LHCN-M2 (cell line): Measurements from ENCODE around the gene TTPAL. TPM values are rescaled to one million over a fixed set of nuclear protein-coding genes. Genes with fewer than 3 reads are reported as not detected.

Experiments used
- DNase-seq: peaks from one replicate; pipeline ENCODE4 v3.0.0-alpha.2; 2012; ENCODE audit warnings: low read depth
- polyA plus RNA-seq: library from polyadenylated mRNA; unstranded; fragments of >200 nt; gene quantifications from one replicate; pipeline ENCODE4 v1.2.1, GENCODE V29; 2012; ENCODE audit warnings: missing spikeins
- total RNA-seq: library from RNA; depleted of rRNA; stranded (reverse); fragments of >200 nt; gene quantifications from 2 replicates; pipeline ENCODE4 v1.2.3, GENCODE V29; 2014; rRNA removed

The TTPAL gene, protein sequence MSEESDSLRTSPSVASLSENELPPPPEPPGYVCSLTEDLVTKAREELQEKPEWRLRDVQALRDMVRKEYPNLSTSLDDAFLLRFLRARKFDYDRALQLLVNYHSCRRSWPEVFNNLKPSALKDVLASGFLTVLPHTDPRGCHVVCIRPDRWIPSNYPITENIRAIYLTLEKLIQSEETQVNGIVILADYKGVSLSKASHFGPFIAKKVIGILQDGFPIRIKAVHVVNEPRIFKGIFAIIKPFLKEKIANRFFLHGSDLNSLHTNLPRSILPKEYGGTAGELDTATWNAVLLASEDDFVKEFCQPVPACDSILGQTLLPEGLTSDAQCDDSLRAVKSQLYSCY
- 19.9 and 20.6 TPM in 2 replicates for total RNA-seq
- polyA plus RNA-seq, result 7.3 TPM

DNA sequence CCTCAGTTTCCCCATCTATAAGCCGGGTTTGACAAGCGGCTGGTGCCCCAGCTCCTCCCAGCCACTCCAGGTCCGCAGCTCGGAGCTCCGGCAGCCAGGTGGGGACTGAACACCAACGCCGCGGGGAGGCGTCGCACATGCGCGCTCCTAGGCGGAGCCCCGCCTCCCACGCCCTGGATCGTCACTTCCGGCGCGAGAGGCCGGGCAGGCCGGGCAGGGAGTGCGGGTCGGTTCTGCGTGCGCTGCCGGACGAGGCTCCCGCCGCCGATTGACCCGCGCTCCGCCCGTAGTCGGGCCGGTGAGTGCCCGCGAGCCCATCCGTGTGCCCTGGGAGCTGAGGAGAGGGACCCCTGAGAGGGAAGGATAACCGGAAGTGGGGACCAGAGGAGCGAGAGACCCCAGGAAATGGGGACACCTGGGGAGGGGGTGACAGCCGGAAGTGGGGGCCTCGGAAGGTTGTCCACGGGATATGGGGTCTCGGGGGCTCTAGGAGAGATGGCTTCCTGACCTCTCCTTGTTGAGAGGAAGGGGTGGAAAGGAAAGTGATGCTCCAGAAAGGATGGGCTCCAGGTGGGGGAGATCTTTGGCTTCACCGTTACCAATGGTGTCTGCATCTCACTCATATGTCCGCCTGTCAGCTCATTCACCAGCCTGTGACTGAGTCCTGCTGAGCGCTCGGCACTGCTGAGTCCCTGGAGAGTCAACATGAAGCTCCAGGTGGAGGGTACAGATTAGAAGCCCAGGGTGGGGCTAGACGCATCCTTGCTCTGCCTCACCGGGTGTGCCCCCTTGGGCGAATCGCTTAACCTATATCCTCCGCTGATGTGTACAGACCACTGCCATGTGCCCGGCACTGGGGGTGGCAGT lies at the start of gene TTPAL:
TTPAL (plus strand) TSS at position 181 of the 867 bp plus-strand sequence. CDS start 4,126 bp downstream, outside the sequence.
- peak; percentile 79 for DNase-seq

DNA sequence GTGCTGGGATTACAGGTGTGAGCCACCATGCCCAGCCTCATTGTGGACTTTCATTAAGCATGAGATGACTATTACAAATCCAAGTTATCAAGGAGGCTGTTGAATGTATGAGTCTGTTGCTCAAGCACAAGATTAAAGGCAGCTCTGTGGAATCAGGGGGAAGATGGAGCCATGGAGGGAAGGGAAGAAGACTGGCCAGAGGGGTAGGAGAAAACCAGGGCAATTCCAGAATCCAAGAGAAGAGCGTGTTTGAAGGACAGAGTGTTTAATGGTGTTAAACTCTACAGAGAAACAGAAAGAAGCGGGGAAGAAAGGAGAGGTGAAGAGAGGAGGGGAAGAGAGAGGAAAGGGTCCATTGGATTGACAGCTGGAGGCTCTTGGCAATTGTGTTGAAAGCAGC lies 49.8 kb upstream of the TTPAL start:
- DNase-seq, result no peak

DNA sequence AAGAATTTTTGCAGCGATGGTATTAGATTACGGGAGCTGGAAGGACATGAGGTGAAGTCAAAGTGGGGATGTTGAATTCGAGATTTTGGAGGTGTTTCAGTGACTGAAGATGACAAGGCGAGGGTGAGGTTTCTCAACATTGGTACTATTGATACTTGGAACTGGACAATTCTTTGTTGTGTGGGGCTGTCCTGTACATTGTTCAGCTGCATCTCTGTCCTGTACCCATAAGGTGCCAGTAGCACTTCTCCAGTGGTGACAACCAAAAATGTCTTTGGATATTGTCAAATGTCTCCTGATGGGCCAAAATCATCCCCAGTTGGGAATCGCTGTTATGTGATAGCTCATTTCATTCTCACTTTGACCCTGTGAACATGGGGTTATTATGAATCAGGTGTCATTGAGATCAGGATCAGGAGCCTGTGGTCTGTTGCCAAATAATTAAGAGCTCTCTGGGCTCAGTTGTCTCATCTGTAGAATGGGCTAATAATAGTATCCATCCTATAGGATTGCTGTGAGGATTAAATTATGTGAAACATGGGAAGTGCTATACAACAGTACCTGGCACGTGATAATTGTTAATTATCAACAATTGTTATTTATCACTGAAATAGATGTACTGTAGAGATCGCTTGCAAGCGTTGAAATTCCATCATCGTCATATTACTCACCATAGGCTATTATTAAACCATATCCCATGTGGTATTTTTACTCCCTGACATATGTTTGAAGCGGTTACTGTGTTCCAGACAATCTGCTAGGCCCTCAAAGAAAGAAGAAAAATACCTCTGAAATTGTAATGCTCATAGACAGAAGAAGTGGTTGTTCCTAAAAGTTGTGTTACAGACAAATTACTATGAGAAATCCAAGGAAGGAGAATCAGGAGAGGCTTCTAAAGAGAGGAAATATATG lies 48.5 kb upstream of the TTPAL start:
- DNase-seq, result no peak

DNA sequence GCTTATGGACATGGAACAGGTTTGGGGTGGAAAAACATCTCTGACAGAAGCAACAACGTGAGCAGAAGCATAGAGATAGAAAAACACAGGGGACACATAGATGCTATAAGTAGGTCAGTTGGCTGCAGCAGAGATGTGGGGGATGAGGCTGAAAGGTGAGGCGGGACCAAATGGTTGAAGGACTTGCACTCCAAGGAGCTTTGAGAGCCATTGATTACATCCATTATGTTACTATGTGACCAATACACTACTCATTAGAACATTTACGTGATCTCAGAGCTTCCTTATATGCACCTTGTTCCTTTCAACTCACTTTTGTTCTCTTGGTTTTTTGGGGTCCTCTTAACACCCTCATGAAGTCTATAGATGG lies 47.9 kb upstream of the TTPAL start:
- DNase-seq, result no peak

DNA sequence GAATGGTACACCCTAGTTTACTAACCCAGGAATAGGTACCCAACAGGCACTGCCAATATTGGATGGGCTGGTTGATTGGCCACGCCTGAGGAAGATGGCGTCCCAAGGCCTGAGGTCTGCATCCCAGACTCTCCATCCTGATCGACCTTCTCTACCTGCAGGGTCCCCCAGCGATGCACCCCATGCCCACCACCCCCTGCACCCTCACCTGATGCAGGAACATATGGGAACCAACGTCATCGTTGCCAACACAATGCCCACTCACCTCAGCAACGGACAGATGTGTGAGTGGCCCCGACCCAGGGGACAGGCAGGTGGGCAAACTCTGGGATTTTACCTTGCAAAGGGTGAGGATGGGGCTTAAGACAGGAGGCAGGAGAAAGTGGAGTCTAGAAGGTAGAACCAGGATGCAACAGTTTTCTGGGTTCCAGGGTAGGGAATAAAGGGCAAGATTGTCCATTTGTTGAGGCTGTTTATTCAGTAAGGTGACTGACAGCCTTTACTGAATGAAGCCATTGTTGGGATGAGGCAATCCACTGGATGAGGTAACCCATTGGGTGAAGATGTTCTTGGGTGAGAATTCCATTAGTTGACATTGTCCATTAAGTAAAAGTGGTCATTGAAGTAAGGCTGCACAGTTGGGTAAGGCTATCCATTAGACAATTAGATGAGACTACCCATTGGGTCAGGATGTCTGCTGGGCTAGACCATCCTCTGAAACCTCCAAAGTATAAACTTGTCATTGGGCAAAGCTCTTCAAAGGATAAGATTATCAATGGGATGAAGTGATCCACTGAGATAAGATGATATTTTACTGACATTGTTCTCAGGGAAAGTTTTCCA lies 47.3 kb upstream of the TTPAL start:
- no peak for DNase-seq

DNA sequence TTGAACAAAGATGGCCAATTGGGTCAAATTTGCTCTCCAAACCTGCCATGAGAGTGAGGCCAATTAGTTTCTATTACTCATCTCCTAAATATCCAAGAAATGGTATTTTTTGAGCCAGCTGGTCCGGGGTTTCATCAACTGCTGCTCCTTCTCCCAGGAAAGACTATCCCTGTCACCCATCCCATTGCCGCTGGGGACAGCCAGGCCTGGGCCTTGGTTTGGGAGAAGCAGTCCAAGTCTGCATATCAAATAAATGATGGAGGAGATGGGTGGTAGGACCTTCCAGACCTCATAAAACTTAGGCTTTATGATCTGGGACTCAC lies 46.7 kb upstream of the TTPAL start:
- peak; percentile 16 for DNase-seq

DNA sequence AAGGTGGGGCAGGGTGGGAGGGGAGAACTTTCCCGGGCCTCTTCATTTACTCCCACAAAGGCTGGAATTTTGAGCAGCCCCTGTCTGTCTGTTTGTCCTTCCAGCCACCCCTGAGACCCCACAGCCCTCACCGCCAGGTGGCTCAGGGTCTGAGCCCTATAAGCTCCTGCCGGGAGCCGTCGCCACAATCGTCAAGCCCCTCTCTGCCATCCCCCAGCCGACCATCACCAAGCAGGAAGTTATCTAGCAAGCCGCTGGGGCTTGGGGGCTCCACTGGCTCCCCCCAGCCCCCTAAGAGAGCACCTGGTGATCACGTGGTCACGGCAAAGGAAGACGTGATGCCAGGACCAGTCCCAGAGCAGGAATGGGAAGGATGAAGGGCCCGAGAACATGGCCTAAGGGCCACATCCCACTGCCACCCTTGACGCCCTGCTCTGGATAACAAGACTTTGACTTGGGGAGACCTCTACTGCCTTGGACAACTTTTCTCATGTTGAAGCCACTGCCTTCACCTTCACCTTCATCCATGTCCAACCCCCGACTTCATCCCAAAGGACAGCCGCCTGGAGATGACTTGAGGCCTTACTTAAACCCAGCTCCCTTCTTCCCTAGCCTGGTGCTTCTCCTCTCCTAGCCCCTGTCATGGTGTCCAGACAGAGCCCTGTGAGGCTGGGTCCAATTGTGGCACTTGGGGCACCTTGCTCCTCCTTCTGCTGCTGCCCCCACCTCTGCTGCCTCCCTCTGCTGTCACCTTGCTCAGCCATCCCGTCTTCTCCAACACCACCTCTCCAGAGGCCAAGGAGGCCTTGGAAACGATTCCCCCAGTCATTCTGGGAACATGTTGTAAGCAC lies 46.0 kb upstream of the TTPAL start:
- DNase-seq, result no peak

DNA sequence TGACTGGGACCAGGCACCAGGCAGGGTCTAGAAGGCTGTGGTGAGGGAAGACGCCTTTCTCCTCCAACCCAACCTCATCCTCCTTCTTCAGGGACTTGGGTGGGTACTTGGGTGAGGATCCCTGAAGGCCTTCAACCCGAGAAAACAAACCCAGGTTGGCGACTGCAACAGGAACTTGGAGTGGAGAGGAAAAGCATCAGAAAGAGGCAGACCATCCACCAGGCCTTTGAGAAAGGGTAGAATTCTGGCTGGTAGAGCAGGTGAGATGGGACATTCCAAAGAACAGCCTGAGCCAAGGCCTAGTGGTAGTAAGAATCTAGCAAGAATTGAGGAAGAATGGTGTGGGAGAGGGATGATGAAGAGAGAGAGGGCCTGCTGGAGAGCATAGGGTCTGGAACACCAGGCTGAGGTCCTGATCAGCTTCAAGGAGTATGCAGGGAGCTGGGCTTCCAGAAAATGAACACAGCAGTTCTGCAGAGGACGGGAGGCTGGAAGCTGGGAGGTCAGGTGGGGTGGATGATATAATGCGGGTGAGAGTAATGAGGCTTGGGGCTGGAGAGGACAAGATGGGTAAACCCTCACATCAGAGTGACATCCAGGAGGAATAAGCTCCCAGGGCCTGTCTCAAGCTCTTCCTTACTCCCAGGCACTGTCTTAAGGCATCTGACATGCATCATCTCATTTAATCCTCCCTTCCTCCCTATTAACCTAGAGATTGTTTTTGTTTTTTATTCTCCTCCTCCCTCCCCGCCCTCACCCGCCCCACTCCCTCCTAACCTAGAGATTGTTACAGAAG lies 45.2 kb upstream of the TTPAL start:
- DNase-seq, result no peak

DNA sequence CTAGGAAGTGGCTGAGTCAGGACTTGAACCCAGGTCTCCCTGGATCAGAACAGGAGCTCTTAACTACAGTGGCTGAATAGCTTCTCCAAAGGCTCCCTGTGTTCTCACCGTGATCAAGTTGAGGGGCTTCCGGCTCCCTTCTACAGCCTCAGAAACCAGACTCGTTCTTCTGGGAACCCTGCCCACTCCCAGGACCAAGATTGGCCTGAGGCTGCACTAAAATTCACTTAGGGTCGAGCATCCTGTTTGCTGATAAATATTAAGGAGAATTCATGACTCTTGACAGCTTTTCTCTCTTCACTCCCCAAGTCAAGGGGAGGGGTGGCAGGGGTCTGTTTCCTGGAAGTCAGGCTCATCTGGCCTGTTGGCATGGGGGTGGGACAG lies 44.6 kb upstream of the TTPAL start:
- DNase-seq, result no peak

DNA sequence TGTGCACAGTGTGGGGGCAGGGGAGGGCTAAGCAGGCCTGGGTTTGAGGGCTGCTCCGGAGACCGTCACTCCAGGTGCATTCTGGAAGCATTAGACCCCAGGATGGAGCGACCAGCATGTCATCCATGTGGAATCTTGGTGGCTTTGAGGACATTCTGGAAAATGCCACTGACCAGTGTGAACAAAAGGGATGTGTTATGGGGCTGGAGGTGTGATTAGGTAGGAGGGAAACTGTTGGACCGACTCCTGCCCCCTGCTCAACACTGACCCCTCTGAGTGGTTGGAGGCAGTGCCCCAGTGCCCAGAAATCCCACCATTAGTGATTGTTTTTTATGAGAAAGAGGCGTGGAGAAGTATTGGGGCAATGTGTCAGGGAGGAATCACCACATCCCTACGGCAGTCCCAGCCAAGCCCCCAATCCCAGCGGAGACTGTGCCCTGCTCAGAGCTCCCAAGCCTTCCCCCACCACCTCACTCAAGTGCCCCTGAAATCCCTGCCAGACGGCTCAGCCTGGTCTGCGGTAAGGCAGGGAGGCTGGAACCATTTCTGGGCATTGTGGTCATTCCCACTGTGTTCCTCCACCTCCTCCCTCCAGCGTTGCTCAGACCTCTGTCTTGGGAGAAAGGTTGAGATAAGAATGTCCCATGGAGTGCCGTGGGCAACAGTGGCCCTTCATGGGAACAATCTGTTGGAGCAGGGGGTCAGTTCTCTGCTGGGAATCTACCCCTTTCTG lies 44.0 kb upstream of the TTPAL start:
- no peak for DNase-seq

DNA sequence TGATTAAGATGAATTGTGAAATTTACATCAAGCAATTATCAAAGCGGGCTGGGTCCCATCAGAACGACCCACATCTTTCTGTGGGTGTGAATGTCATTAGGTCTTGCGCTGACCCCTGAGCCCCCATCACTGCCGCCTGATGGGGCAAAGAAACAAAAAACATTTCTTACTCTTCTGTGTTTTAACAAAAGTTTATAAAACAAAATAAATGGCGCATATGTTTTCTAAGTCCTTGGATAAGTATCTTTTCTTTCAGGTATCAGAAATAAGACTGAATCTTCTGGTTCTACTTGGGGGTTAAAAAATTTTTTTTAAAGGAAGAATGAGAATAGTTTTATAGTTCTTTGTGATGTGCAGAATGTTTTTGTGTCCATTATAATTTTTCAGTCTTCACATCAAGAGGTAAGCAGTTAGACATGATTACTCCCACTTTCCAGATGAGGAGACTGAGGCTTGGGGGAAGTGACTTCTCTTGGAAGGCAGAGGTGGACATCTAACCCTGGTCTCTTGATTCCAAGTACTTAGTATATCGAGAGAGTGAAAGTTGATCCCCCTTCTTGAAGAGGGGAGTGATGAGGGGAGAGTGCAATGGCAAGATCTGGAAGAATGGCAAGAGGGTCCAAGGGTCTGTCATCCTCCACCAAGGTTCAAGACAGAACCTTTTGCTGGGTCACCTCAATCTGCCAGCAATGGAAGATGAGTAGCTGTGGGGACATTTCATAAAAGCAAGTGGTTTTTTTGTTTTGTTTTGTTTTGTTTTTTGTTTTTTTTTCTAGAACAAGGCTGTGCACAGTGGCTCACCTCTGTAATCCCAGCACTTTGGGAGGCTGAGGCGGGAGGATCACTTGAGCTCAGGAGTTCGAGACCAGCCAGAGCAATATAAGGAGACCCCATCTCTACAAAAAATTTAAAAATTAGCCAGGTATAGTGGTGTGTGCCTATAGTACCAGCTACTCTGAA lies 42.8 kb upstream of the TTPAL start:
- DNase-seq, result no peak

DNA sequence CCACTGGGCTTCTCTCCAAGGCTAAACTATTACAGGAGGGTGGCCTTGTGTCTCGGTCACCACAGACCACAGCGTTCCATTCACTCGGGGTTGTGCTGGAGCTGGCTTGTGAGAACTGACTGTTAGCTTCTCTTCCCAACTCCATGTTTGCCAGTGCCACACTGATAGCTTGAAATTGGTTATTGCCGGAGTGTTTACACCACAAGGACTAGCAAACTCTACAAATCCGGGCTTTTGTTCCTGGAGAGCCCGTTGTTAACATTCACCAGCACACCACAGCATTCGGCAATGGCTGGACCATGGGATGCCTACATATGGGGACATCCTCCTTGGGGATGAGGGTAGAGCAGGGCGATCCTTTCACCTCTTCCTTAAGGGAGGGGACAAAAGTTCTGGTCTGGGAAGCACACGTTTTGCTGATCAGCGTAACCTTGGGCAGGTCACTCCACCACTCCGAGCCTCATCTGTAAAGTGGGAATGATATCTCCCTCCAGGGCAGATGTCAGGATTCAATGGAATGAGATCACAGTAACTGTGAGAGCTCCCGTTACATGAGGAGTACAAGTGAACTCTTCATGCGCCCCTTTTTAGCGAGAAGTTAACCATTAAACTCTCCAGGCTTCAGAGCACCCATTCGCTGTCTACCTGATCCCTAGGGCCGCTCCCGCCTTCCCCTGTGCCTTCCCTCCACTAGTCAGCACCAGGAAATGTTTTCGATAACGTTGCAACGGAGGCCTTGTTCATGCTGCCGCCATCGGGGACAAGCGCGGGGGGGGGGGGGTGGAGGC lies 41.7 kb upstream of the TTPAL start:
- DNase-seq, result no peak

DNA sequence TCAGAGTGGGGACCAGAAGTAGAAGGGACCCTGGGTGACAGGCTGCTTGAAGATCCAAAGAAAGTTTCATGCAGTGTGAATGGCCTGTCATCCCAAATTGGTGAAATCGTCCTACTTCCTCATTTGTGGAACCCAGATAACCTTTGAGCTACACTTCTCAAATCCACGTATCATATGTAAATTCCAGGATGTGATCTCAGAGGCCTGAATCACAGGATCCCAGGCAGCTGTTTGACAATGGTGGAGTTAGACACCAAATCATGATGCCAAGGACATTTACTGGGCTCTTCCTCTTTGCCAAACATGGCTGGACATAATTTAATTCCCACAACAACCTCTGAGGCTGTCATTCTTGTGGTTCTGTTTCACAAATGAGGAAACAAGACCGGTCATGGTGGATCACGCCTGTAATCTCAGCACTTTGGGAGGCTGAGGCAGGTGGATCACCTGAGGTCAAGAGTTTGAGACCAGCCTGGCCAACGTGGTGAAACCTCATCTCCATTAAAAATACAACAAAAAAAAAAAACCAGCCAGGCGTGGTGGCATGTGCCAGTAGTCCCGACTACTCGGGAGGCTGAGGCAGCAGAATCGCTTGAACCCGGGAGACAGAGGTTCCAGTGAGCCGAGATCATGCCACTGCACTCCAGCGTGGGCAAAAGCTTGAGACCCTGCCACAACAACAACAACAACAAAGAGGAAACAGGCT lies 39.9 kb upstream of the TTPAL start:
- peak; percentile 17 for DNase-seq

DNA sequence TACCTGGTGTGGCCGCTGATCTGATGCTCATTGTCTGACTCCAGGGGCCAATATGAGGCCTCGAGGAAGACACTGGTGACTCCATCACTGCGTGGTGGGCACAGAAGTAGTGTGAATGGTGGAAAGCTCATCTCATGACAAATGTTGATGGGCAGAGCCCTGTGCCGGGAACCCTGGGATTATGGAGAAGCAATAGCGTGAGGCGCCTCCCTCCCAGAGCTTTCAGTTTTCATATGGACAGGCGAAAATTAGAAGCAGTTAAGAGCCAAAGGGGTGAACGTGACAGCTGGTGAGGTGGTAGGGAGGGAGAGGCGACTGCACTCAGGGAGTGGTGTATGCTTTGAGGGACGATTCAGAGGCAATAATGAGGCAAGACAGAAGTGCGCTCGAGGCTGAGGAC lies 39.3 kb upstream of the TTPAL start:
- DNase-seq, result no peak

DNA sequence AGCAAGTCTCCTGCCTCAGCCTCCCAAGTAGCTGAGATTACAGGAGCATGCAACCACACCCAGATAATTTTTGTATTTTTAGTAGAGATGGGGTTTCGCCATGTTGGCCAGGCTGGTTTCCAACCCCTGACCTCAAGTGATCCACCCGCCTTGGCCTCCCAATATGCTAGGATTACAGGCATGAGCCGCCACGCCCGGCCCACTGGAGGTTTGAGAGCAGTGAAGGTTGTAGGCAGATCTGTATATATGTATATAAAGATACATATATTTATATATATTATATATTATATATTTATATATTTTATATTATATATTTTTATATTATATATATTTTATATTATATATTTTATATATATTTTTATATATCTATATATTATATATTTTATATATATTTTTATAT lies 38.2 kb upstream of the TTPAL start:
- DNase-seq, result no peak

DNA sequence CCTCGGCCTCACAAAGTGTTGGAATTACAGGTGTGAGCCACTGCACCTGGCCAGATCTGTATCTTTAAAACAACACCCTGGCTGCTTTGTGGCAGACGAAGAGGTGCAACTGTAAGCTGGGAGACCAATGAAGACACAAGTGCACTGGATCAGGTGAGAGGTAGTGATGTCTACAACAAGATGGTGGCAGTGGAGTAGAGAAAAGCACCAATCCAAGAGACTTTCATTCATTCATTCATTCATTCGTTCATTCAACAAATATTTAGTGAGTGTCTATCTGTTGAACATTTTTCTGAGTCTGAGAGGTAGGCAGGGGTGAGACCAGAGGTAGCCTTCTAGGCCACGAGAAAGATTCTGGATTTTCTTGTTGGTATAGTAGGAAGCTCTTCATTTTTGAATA lies 36.9 kb upstream of the TTPAL start:
- no peak for DNase-seq
